HepG2 (cell line): Measurements from ENCODE around the gene SESN3. TPM values are rescaled to one million over a fixed set of nuclear protein-coding genes. Genes with fewer than 3 reads are reported as not detected.

Experiments
- CBX2 ChIP-seq, 2 experiments: fragments of 200-600 bp in 1 of 2; sonication (generic); formaldehyde crosslinking in 1 of 2; IDR thresholded peaks; 2 replicates each; pipeline versions ENCODE4 v1.7.0 to v1.8.1; 2018 to 2022; ENCODE audit warnings: low read depth in 2 of 2, low read length in 1 of 2, mild to moderate bottlenecking in 1 of 2, missing genetic modification reagents in 1 of 2
- CEBPB ChIP-seq: IDR thresholded peaks from 2 replicates; pipeline ENCODE4 v1.6.1; 2011; ENCODE audit warnings: low read depth, low read length, improper control_type of control experiment, borderline replicate concordance
- ISX ChIP-seq: sonication (generic); formaldehyde crosslinking; conservative IDR thresholded peaks from 2 replicates; pipeline ENCODE4 v1.5.0; 2020; ENCODE audit warnings: missing genetic modification reagents
- JDP2 ChIP-seq: sonication (generic); formaldehyde crosslinking; IDR thresholded peaks from 2 replicates; pipeline ENCODE4 v1.8.1; 2022; ENCODE audit warnings: missing genetic modification reagents, borderline replicate concordance
- MAFF ChIP-seq: IDR thresholded peaks from 2 replicates; pipeline ENCODE4 v1.6.1; 2011; ENCODE audit warnings: low read depth, low read length, improper control_type of control experiment
- MTA1 ChIP-seq: sonication (generic); formaldehyde crosslinking; IDR thresholded peaks from 2 replicates; pipeline ENCODE4 v1.4.0; 2020; ENCODE audit warnings: missing genetic modification reagents, mild to moderate bottlenecking, borderline replicate concordance
- POGZ ChIP-seq: sonication (generic); formaldehyde crosslinking; IDR thresholded peaks from 2 replicates; pipeline ENCODE4 v1.4.0; 2020; ENCODE audit warnings: mild to moderate bottlenecking, missing genetic modification reagents
- RCOR2 ChIP-seq: IDR thresholded peaks from 2 replicates; pipeline ENCODE4 v1.6.1; 2016; ENCODE audit warnings: missing biosample characterization, missing genetic modification reagents
- SMC3 ChIP-seq: IDR thresholded peaks from 2 replicates; pipeline ENCODE4 v1.6.1; 2011; ENCODE audit warnings: low read length, improper control_type of control experiment
- SNRNP70 ChIP-seq: fragments of 200-400 bp; formaldehyde crosslinking; IDR thresholded peaks from 2 replicates; pipeline ENCODE4 v1.6.1; 2017; ENCODE audit warnings: mild to moderate bottlenecking, low read depth, low read length, moderate library complexity
- ZNF354B ChIP-seq: sonication (generic); formaldehyde crosslinking; IDR thresholded peaks from 2 replicates; pipeline ENCODE4 v1.8.0; 2022; ENCODE audit warnings: mild to moderate bottlenecking, missing genetic modification reagents
- polyA plus RNA-seq, 8 experiments: library from polyadenylated mRNA; depleted of rRNA in 3 of 8; stranded (reverse) in 7 of 8; unstranded in 1 of 8; fragments of >200 nt; fragmentation: Illumina TruSeq in 4 of 8; extraction: Trizol in 4 of 8; gene quantifications; 2 replicates each; pipeline versions ENCODE4 v1.2.1 to v1.2.3, GENCODE V29; 2011 to 2016; ENCODE audit warnings: low read depth in 4 of 8, missing spikeins in 1 of 8, mixed read lengths in 1 of 8; ENCODE audit not compliant: insufficient read depth in 1 of 8
- total RNA-seq, 5 experiments: library from RNA; depleted of rRNA; stranded (reverse); fragments of >200 nt; fragmentation: Illumina TruSeq; extraction: Trizol; gene quantifications; 2 replicates each; pipeline ENCODE4 v1.2.3, GENCODE V29; 2016; ENCODE audit warnings: low read depth in 1 of 5
- TF ChIP-seq, protein P1 (sequence below), 2 experiments: IDR thresholded peaks; 2 replicates each; pipeline ENCODE4 v1.6.1; 2011 to 2012; ENCODE audit warnings: low read length in 2 of 2, borderline replicate concordance in 1 of 2, low read depth in 1 of 2, mild to moderate bottlenecking in 1 of 2, moderate library complexity in 1 of 2
- TF ChIP-seq, protein P2 (sequence below): sonication (generic); formaldehyde crosslinking; IDR thresholded peaks from 2 replicates; pipeline ENCODE4 v1.4.0; 2020; ENCODE audit warnings: missing genetic modification reagents, borderline replicate concordance
- TF ChIP-seq, protein P3 (sequence below): IDR thresholded peaks from 2 replicates; pipeline ENCODE4 v1.6.1; 2016; ENCODE audit warnings: missing genetic modification reagents, missing compliant biosample characterization
- TF ChIP-seq, protein P4 (sequence below): IDR thresholded peaks from 2 replicates; pipeline ENCODE4 v1.6.1; 2018; ENCODE audit warnings: missing genetic modification reagents

Gene SESN3
- total and polyA plus RNA-seq, 2 of the 13 experiments (the other 11 are each of a cell fraction or from before 2014, with no cell fraction given), result 0.53 to 0.86 TPM

DNA sequence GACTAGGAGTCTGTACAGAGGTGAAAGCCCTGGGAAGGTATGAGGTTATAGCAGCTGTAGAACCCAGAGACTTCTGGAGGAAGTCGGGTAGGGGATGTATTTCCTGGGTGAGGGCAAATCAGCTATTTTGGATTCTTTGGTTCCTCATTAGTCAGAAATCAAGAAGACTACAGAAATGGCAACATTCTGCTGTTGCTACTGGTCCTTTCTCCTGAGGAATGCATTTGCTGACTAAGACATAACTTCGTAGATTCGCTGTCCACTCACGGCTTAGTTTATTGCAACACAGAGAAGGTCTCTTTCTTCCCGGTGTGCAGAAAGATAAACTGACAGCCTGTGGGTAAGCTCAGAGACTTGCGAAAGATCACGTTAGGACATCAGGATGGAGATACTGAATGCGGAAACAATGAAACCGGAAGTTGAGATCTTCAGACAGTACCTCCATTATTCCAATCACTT, 25.3 kb upstream of the SESN3 start (continued):
- TF ChIP-seq, protein P1, sequence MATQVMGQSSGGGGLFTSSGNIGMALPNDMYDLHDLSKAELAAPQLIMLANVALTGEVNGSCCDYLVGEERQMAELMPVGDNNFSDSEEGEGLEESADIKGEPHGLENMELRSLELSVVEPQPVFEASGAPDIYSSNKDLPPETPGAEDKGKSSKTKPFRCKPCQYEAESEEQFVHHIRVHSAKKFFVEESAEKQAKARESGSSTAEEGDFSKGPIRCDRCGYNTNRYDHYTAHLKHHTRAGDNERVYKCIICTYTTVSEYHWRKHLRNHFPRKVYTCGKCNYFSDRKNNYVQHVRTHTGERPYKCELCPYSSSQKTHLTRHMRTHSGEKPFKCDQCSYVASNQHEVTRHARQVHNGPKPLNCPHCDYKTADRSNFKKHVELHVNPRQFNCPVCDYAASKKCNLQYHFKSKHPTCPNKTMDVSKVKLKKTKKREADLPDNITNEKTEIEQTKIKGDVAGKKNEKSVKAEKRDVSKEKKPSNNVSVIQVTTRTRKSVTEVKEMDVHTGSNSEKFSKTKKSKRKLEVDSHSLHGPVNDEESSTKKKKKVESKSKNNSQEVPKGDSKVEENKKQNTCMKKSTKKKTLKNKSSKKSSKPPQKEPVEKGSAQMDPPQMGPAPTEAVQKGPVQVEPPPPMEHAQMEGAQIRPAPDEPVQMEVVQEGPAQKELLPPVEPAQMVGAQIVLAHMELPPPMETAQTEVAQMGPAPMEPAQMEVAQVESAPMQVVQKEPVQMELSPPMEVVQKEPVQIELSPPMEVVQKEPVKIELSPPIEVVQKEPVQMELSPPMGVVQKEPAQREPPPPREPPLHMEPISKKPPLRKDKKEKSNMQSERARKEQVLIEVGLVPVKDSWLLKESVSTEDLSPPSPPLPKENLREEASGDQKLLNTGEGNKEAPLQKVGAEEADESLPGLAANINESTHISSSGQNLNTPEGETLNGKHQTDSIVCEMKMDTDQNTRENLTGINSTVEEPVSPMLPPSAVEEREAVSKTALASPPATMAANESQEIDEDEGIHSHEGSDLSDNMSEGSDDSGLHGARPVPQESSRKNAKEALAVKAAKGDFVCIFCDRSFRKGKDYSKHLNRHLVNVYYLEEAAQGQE (IDR thresholded peaks at IDR 0.05; ENCODE audit: borderline replicate concordance in 1 of 2, low read depth in 1 of 2, low read length in 2 of 2), result no peak
- TF ChIP-seq JDP2 (CRISPR knock-in tag) (no peak), CEBPB (0 out of 2 replicates have a peak, but pooled peaks have one; percentile 10), SMC3 (no peak), SNRNP70 (no peak), POGZ (no peak), MAFF (peak; percentile 58), RCOR2 (CRISPR knock-in tag) (no peak), ISX (CRISPR knock-in tag) (no peak), CBX2 (IDR thresholded peaks at IDR 0.05; ENCODE audit: low read depth, low read length) (no peak), CBX2 (CRISPR knock-in tag; IDR thresholded peaks at IDR 0.05; ENCODE audit: low read depth) (no peak), MTA1 (CRISPR knock-in tag) (no peak), ZNF354B (CRISPR knock-in tag) (no peak)
- TF ChIP-seq, protein P2, sequence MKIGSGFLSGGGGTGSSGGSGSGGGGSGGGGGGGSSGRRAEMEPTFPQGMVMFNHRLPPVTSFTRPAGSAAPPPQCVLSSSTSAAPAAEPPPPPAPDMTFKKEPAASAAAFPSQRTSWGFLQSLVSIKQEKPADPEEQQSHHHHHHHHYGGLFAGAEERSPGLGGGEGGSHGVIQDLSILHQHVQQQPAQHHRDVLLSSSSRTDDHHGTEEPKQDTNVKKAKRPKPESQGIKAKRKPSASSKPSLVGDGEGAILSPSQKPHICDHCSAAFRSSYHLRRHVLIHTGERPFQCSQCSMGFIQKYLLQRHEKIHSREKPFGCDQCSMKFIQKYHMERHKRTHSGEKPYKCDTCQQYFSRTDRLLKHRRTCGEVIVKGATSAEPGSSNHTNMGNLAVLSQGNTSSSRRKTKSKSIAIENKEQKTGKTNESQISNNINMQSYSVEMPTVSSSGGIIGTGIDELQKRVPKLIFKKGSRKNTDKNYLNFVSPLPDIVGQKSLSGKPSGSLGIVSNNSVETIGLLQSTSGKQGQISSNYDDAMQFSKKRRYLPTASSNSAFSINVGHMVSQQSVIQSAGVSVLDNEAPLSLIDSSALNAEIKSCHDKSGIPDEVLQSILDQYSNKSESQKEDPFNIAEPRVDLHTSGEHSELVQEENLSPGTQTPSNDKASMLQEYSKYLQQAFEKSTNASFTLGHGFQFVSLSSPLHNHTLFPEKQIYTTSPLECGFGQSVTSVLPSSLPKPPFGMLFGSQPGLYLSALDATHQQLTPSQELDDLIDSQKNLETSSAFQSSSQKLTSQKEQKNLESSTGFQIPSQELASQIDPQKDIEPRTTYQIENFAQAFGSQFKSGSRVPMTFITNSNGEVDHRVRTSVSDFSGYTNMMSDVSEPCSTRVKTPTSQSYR (CRISPR knock-in tag), result no peak
- TF ChIP-seq, protein P3, sequence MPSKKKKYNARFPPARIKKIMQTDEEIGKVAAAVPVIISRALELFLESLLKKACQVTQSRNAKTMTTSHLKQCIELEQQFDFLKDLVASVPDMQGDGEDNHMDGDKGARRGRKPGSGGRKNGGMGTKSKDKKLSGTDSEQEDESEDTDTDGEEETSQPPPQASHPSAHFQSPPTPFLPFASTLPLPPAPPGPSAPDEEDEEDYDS, result no peak
- TF ChIP-seq, protein P4, sequence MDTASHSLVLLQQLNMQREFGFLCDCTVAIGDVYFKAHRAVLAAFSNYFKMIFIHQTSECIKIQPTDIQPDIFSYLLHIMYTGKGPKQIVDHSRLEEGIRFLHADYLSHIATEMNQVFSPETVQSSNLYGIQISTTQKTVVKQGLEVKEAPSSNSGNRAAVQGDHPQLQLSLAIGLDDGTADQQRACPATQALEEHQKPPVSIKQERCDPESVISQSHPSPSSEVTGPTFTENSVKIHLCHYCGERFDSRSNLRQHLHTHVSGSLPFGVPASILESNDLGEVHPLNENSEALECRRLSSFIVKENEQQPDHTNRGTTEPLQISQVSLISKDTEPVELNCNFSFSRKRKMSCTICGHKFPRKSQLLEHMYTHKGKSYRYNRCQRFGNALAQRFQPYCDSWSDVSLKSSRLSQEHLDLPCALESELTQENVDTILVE (CRISPR knock-in tag), result no peak
